ENCODE measurements around the gene KIF3C.

DNA sequence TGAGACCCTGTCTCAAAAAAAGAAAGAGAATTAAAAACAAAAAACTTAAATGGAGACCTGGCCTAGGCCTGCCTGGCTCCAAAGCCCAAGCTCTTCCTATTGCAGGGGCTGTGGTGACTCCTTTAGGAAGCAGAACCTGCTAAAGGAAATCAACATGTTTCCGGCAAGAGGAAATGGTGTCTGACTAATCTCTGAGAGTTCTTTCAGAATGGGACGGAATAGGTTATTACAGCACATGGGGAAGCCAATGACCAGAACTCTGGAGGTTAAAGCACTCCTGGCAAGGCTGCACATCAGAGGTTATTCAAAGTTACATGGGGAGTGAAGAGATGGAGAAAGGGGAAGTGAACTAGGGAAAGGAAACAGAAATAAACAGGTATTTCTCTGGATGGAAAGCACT lies 21.4 kb downstream of the KIF3C start:
- TF ChIP-seq, protein P1, sequence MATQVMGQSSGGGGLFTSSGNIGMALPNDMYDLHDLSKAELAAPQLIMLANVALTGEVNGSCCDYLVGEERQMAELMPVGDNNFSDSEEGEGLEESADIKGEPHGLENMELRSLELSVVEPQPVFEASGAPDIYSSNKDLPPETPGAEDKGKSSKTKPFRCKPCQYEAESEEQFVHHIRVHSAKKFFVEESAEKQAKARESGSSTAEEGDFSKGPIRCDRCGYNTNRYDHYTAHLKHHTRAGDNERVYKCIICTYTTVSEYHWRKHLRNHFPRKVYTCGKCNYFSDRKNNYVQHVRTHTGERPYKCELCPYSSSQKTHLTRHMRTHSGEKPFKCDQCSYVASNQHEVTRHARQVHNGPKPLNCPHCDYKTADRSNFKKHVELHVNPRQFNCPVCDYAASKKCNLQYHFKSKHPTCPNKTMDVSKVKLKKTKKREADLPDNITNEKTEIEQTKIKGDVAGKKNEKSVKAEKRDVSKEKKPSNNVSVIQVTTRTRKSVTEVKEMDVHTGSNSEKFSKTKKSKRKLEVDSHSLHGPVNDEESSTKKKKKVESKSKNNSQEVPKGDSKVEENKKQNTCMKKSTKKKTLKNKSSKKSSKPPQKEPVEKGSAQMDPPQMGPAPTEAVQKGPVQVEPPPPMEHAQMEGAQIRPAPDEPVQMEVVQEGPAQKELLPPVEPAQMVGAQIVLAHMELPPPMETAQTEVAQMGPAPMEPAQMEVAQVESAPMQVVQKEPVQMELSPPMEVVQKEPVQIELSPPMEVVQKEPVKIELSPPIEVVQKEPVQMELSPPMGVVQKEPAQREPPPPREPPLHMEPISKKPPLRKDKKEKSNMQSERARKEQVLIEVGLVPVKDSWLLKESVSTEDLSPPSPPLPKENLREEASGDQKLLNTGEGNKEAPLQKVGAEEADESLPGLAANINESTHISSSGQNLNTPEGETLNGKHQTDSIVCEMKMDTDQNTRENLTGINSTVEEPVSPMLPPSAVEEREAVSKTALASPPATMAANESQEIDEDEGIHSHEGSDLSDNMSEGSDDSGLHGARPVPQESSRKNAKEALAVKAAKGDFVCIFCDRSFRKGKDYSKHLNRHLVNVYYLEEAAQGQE (IDR thresholded peaks at IDR 0.05; ENCODE audit: insufficient read depth in 1 of 2, low read depth in 2 of 2, low read length in 2 of 2), result 0 out of 4 replicates have a peak, but pooled peaks of 1 of the 2 experiments have one; percentile 44
- no peak for TF ChIP-seq POLR2AphosphoS5 (IDR thresholded peaks at IDR 0.05; ENCODE audit: low read depth, low read length)

Measured in PFSK-1 (cell line).